Activated CD8-positive, alpha-beta memory T cell treated with anti-CD3 and anti-CD28 coated beads, Interleukin-2, amount 50 U/mL, for 48 hours (primary cell): ENCODE data around the gene CORO2A.
"Not testable (repeated sequence)": the region's sequence is repeated elsewhere in the genome, so short reads cannot be mapped to it uniquely, and the experiment has no call there.

Experiments
- DNase-seq: peaks from one replicate; pipeline ENCODE4 v3.0.0-alpha.2; 2020

CORO2A gene

DNA sequence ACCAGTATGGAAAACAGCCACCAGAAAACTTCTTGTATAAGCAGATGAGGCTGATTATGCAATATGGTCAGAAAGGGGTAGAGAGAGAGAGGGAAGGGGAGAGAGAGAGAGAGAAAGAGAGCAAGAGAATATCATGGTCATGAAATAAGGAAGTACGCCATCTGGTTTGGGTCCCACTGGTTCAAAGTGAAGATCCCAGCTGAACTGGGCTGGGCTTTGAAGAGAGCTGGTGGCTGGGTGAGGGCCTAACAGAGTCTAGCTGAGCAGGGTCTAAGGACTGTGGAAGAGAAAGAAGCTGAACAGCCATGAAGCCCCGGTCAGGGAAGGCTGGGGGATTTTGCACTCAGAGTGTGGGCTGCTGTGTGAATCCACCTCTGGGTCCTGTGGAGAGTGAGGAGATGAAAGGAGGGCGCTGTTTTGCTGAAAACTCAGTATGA is 88.0 kb downstream of the CORO2A start:
- DNase-seq, result no peak

DNA sequence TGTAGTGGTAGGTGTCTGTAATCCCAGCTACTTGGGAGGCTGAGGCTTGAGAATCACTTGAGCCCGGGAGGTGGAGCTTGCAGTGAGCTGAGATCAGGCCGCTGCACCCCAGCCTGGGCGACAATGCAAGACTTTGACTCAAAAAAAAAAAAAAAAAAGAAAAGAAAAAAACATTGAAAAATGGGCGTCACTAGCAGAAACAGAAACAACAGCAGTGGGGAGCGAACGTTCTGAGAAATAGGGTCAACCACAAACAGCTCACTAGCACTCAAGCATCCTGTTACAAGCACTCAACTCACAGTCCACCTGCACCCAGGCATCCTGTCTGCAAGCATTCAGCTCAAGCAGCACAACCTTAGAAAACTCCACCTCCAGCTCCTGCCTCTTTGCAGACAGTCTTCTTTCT is 90.6 kb downstream of the CORO2A start:
- DNase-seq, result peak; percentile 76

DNA sequence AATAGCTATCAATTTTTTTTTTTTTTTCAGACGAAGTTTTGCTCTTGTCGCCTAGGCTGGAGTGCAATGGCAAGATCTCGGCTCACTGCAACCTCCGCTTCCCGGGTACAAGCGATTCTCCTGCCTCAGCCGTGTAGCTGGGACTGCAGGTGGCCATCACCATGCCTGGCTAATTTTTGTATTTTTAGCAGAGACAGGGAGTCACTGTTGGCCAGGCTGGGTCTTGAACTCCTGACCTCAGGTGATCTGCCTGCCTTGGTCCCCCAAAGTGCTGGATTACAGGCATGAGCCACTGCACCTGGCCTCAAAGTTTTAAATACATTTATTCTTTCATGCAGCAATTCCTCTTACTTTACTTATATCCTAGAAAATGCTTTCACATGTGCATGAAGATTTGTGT is 91.0 kb downstream of the CORO2A start:
- no peak for DNase-seq

- DNase-seq, result no peak
These were observed 92.0 kb downstream of the CORO2A start for GRCh38 chr9:98100456-98100855.

GRCh38 chr9:98099898-98100297 is 92.5 kb downstream of the CORO2A start:
- DNase-seq, result peak; percentile 49

- peak; percentile 42 for DNase-seq
These were observed 93.1 kb downstream of the CORO2A start for GRCh38 chr9:98099346-98099745.

- peak; percentile 58 for DNase-seq
These were observed 94.6 kb downstream of the CORO2A start for GRCh38 chr9:98097836-98098235.

- peak; percentile 43 for DNase-seq
These were observed 96.3 kb downstream of the CORO2A start for GRCh38 chr9:98096091-98096490.

- DNase-seq, result peak; percentile 33
These were observed 97.0 kb downstream of the CORO2A start for GRCh38 chr9:98095401-98095800.

DNA sequence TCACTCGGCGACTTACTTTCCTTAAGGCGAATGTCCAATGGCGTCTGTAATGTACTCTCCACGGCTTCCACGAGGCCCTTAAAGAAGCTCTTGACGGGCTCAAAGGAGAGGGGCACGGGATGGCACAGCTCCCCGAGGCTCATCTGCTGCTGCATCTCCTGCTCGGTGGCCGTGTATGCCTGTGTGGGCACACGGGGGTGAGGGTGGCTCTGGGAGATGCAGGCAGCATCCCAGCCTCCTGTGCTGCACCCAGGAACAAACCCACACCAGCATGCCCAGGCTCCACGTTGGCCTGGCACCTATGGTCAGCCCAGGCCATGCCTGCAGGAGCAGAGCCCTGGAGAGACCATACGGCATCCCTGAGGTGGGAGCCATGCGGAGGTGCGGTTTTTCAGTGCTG is 97.6 kb downstream of the CORO2A start:
- DNase-seq, result peak; percentile 32

GRCh38 chr9:98094316-98094715 is 98.1 kb downstream of the CORO2A start:
- peak; percentile 42 for DNase-seq

DNA sequence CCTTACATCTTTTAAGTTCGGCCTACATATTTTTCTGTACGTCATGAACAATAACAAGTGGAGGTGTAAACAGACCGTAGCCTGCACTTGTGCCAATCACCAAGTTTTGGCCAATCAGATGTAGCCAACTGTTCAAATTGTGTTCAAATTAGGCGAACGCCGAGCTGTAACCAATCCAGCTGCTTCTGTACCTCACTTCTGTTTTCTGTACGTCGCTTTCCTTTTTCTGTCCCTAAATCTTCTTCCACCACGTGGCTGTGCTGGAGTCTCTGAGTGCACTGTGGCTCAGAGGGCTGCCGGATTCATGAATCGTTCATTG is 99.9 kb downstream of the CORO2A start:
- peak; percentile 45 for DNase-seq

- peak; percentile 48 for DNase-seq
These were observed 100.5 kb downstream of the CORO2A start for GRCh38 chr9:98091735-98092612.

DNA sequence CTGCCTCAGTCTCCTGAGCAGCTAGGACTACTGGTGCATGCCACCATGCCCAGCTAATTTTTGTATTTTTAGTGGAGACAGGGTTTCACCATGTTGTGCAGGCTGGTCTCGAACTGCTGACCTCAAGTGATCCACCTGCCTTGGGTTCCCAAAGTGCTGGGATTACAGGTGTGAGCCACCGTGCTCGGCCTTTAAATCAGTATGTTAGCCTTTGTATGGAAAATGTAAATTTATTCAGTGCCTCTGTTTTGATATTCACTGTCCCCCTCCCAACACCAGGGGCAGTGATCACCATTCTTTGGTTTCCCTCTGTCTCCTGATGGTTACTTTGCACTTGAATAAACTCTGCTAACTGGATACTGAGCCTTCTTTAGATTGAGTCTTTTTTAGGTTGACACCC is 101.8 kb downstream of the CORO2A start:
- DNase-seq, result not testable (repeated sequence)

DNA sequence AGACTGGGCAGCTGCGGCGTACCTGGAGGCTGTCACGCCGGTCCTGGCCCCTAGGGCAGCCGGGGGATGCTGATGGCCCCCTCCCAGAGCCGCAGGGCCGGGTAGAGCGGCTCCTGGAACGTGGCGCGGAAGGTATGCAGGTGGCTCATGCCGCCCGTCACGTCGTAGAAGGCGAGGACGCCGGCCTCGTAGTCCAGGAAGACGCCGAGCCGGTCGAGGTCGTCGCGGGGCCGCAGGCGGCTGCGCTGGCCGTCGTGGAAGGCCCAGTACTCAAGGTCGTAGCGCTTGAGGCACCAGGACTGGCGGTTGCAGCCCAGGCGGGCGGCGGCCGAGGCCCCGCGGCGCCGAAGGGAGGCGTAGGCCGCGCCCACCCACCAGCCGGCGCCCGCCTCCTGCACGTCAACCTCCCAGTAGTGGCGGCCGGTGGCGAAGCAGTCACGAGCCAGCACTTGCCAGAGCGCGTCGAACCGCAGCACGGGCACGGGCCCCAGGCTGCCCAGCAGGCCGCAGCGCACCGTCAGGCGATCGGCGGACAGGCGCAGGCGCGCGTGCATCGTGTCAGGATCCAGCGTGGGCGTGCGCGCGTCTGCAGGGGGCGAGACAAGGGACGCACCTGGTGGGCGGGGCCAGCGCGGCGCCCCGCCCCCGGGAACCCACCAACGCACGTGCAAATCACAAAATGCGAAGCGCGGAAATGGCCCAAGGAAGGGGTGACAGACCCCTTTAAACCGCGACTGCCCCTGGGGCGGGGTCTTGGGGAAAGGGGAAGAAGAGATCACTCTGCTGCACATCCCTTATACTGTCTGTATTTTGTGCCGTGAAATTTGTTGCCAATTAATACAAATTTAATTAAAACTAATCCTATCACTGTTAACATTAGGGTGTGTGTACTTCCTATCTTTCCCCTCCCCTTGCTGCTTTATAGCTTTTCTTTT is 104.8 kb downstream of the CORO2A start:
- DNase-seq, result peak; percentile 65

DNA sequence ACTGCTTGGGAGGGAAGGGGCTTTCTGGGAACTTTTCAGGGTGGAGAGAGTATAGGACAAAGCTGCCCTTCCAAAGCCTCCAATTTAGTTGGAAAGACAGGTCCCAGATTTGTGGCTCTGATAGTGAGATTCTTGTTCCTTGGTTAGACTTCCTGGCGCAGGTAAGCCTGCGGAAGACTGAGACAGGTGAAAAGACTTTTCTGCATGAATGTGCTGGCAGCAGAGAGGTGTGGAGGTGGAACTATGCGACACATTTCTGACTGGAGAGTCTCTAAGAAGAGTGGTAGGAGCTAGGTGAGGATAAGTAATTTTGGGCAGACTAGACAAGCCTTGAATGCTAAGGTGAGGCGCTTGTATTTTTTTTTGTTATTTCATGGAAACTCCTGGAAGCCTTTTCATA is 106.0 kb downstream of the CORO2A start:
- no peak for DNase-seq

DNA sequence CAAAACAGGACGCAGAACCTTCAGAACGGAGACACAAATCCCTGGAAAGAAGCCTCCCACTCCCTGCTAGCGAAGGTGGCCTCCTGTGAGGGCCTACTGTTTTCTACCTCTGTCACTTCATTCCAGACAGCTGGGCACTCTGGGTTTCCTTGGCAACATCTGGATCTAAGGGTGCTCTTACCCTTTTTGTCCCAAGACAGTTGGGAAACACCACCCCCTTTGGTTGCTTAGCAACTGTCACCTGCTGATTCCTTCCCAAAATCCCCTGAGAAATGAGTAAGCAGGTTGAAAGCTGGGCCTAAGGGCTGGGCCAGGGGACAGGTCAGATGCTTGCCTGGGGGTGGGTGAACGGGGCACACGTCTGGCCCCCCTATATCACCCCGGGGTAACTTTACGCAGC is 106.5 kb downstream of the CORO2A start:
- DNase-seq, result no peak

DNA sequence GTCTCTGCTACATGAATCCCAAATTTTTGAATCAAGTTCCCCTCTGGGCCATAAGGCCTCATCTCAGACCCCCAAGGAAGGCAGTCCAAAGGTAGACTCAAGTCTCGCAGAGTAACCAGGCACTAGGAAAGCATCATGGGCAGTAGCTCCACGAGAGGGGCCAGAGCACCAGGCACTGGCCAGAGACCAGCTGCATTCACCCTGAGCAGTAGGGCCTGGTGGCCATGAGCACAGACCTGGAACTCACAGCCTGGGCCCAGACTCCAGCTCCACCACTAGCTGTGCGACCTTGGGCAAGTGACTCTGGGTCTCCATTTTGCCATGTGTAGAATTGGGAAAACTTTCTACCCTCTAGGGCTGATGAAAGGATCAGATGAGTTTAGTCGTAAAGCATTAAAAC is 107.4 kb downstream of the CORO2A start:
- DNase-seq, result no peak

GRCh38 chr9:98084396-98084795 is 108.0 kb downstream of the CORO2A start:
- DNase-seq, result no peak

DNA sequence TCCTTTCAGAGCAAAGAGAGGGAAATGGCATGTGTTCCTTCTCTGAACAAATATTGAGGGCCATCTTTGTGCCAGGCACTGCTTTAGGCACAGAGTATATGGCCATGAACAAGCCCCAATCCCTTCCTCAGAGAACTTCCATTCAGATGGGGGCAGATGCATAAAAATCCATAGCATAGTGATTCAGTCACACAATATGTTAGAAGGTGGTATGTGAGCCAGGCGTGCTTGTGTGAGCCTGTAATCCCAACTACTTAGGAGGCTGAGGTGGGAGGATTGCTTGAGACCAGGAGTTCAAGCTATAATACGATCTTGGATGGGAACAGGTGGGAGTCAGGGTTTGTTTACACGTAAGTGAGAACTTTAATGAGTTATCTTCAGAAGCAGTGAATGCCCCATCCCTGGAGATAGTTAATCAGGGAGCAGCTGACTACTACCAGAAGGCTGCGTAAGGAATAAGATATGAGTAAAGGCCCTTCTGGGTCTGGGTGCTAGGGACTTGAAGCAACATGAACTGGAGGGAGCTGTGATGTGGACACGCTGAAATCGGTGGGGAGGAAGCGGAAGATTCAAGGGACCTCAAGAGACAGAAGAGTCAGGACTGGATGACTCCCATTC is 108.8 kb downstream of the CORO2A start:
- no peak for DNase-seq

DNA sequence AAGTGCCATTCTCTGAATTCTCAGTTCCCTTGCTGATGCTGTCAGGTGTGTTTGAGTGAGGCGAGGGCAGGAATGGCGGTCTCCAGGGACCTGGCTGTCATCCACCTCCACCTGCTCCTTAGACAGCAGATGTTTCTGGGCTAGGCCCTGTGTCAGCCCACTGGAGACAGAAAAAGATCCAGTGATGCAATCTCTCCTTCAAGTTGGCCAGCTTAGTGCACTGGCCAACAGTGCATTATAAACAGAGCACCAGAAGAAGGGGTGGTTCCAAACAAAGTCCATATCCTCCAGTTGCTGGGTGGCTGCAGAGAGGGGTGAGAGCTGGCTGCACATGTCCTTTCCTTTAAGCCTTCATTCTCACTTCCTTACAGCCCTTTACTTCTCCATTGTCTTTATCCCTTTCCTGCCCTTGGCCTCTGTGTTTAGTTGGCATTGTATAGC is 109.4 kb downstream of the CORO2A start:
- no peak for DNase-seq

DNA sequence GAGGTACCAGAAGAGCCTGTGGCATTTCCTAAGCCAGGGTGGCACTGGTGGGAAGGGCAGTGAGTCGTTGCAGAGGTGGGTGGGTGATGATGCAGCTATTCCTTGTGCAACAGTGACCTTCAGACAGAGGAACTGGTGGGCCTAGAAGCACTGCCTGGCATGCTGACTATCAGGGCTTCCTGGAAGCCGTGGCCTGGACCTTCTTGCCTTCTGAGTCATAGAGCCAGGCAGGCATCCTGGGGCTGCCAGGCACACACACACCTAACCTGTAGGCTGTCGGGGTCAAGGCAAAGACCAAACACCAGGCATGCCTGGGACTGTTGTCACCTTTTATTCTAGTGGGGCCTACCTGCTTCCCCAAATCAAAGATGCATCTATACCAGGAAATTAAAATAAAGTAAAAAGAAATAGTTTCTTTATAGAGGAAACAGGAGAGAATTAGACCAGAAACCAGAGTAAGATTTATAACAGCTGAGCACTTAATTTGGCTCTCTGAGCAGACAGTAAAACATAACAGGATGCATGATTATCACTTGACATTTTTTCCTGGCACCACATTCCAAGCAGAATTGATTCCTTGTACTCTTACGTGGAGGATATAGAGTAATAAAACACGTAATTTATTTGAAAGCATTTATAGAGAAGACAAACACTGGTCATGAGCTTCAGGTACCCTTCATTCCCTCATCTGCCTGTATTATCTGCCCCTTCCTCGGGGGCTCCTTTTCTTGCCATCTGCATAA is 110.8 kb downstream of the CORO2A start:
- DNase-seq, result peak; percentile 72

DNA sequence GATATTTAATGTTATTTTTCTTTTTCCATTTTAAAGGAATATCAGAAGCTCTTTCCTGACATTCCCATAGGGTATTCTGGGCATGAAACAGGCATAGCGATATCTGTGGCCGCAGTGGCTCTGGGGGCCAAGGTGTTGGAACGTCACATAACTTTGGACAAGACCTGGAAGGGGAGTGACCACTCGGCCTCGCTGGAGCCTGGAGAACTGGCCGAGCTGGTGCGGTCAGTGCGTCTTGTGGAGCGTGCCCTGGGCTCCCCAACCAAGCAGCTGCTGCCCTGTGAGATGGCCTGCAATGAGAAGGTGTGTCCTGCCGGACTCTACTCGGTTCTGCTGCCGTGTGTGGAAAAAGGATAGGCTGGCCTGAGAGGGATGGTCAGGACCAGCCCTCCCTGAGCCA is 111.7 kb downstream of the CORO2A start:
- DNase-seq, result no peak
